Stimulated activated CD4-positive, alpha-beta T cell treated with anti-CD3 and anti-CD28 coated beads, Interleukin-12 subunit alpha, Interleukin-12 subunit beta, amount 100 ng/mL, for 48 hours (primary cell): Measurements from ENCODE around the gene ORAI1.
"Not testable (repeated sequence)": the region's sequence is repeated elsewhere in the genome, so short reads cannot be mapped to it uniquely, and the experiment has no call there.

Experiments
- DNase-seq, 3 donors: peaks; one replicate each; pipeline ENCODE4 v3.0.0-alpha.2; 2020; ENCODE audit warnings: low read depth in 2 of 3, low spot score in 1 of 3

ORAI1 gene

DNA sequence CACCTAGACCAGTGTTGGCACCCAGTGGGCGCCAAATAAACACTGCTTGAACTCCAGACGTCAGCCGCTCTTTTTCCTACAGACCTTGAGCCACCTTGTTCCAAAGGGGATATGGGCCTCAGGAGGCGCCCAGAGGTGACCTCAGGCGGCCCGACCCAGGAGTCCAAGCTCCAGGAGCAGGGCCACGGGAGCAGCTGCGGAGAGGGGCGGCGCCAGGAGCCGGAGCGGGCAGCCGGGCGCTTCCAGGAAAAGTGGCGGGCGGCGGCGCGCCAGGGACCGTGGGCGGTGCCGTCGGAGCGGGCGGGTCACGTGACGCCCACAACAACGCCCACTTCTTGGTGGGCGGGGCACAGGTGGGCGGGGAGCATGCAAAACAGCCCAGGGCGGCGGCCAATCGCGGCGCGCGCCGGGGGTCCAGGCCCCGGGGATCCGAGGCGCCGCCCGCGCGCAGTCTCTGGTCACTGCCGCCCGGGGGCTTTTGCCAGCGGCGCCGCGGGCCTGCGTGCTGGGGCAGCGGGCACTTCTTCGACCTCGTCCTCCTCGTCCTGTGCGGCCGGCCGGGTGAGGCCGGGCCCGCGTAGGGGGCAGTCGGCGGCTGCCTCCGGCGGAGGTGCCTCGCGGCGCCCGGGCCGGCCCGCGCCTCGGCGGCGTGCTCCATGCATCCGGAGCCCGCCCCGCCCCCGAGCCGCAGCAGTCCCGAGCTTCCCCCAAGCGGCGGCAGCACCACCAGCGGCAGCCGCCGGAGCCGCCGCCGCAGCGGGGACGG, at the start of gene ORAI1:
ORAI1 (plus strand) TSS at position 444 of the 766 bp plus-strand sequence.
- peak; percentile 87 to 96 (median 91) for DNase-seq

DNA sequence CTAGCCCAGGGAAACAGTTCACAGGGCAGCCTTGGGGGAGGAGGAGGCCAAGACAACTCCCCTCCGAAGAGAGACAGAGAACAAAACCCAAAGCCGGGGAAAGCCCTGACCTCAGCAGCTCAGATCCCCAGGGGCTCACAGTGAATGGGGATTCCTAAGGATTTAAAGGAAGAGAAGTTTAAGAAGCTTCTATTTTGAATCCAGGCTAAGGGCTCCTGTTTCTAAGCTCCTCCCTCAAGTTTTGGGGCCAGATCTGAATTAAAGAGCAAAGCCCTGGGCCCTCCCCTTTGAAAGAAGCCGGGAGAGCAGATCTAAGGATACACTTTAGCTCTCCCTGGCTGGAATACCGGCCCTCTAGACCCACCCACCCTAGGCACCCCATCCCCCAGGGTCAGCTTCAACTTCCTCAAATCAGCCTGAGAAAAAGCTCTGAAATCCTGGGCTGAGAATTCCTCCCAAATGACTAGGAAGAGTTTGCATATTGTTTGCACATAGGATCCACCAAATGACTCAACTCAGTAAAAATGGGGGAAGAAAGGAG, 49.4 kb upstream of the ORAI1 start:
- DNase-seq = no peak

DNA sequence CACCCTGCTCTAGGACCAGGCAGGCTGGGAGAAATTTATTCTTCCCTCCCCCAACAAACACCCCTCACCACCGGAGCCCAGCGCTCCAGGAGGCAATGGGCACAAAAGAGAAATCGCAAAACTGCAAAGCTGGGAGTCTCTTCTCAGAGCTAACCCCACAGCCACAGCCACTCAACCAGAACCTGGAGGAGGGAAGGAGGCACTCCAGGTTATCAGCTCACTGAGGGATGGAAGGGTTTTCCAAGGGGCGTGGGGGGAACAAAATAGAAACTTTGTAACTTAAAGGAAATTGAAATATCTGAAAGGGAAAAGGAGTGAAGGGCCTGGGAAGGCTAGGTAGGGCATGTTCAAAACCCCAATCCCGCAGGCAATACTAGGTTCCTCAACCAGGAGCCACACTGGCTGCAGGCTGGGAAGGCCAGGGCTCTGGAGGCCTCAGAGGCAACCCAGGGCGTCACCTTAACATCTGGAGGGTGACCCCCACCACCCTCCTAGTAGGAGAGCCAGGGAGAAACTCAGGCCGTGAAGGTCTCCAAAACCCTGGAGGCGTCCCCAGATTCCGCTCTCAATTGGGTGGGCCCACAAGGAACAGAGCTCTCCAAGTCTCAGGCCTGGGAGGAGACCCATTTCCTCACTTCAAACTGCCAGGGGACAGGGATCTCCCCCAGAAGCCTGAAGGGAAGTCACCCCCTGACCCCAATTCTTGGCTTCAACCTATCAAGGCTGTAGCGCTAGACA, 48.7 kb upstream of the ORAI1 start:
- DNase-seq = no peak

DNA sequence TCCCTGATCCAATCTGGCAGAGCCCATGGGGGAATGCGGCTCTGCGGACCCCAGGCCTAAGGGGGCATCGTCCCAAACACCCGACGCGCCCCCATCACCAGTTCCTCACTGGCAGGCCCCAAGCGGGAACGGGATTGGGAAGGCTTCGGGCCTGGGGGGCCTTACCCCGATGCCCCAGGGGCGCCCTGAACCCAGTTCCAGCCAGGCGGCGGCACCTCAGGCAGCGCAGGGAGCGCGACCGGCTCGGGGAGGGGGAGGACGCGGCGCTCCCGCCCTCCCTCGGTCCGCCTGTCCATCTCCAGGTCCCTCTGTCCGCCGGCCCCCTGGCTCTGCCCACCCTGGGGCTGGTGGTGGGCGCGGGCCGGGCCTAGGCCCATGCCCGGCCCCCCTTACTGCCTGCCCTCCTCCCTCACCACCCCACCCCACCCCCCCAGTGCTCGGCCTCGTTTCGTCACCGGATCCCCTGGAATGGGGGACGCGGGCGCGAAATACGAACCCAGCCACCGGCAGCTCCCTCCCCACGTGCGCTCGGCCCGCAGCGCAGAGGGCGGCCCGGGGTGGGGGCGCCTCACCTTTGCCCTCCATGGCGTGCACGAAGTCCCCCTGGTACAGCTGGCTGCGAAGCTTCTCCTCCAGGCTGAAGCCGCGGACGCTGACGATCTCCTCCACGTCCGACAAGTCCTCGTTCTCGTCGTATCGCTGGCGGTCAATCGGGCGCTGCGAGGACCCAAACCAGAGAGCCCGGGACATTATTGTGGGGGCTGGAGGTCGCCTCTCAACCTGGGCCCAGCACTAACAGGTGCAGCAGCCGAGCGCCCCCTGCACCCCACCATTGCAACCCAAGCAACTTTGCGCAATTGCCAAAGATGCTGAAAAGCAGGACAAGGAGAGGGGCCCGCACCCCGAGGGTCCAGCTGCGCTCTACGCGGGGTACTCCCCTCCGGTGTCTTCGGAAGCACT, 47.8 kb upstream of the ORAI1 start:
- DNase-seq = no peak

DNA sequence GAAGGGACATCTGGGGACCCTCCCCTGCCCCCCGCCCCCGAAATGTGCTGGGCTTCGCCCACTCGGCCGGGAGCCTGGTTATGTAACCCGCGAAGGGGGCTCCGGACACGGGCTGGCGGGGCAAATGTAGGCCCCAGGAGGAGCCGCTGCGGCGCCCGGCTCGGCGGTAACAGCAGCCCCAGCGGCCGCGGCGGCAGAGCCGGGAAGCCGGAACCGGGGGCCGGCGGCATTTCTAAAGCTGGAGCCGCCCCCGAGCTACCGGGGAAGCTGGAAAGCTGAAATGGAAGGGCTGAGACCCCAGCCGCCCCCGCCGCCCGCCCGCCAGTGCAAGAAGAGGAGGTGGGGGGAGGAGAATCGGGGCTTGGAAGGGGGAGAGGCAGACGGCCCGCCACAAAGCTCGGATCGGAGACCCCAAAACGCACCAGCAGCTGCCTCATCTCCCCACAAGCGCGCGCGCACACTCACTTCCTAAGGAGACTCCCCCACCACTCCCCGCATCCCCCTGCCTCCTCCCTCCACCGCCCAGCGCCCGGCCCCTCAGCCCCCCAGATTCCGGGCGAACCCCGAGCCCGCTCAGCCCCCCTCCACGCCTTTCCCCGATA, 47.0 kb upstream of the ORAI1 start:
- peak in 1 of 3 donors; percentile 15 for DNase-seq

DNA sequence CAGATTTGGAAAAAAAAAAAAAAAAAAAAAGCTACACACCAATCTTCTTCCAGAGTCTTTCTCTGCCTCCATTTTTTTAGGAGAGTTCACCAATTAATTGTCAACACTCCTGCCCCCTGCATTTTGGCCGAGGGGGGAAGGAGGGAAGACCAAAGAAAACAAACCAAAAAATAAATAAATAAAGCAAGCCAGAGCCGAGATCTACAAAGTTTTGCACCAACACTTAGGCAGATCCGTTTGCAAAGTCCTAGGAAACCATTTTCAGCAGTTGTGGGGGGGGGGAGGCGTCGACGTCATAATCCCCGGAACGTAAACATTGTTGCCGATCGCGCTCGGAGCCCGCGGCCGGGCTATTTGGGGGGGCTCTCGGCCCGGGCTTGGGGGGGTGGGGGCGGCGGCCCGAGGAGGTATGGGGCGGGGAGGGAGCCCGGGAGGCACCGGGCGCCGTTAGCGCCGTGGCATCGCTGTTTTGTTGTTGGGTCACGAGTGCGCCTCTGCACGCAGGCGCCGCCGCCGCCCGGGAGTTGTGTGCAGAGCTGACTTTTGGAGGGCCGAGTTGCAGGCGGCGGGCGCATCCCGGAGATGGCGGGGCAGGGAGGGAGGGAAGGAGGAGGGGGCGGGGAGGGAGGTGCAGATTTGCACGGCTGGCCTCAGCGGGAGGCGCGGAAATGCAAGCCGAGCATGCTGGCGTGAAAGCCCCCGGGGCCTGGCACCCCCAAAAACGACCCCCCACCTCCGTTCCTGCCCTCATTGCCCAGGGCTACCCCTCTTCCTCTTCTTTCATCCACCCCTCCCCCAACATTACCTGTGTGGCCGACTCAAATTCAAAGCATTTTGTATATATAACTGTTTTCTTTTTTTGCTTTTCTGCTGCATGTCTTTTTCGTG, 46.1 kb upstream of the ORAI1 start:
- DNase-seq = peak; percentile 48 to 61 (median 56)

DNA sequence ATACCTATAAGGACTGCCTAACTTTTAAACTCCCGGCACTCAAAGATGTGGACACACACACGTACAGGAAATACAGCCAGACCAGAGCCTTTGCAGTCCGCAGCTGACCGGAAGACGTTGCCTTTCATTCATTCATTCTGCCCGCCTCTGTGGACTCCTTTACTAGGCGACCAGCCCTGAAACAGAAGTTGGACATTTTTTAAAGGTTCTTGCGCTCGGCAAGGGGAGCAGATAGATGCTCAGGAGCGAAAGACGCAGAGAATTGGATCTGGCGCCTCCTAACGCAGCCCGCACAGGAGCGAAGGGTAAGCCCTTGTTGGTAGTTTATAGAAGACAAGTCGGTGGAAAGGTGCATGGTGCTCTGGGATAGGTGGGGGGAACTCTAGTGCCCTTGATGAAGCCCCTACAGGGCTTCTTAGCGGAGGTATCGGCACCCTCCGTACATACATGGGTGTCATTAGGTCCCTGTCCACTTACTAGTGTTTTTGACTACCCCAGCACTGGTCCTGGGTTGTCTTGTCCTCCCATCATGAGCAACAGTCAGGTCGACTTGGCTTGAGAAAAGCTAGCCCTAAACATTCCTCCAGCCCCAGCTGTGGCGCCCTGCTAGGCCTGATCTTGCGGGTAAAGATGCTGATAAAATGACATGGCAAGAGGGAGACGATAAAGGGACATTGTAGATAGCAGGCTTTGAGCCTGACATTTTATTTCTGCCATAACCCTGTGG, 45.2 kb upstream of the ORAI1 start, which contains the start of gene KDM2B:
KDM2B (minus strand) TSS at position 65 of the 727 bp plus-strand sequence. CDS start 112 bp downstream, outside the sequence.
- no peak for DNase-seq

DNA sequence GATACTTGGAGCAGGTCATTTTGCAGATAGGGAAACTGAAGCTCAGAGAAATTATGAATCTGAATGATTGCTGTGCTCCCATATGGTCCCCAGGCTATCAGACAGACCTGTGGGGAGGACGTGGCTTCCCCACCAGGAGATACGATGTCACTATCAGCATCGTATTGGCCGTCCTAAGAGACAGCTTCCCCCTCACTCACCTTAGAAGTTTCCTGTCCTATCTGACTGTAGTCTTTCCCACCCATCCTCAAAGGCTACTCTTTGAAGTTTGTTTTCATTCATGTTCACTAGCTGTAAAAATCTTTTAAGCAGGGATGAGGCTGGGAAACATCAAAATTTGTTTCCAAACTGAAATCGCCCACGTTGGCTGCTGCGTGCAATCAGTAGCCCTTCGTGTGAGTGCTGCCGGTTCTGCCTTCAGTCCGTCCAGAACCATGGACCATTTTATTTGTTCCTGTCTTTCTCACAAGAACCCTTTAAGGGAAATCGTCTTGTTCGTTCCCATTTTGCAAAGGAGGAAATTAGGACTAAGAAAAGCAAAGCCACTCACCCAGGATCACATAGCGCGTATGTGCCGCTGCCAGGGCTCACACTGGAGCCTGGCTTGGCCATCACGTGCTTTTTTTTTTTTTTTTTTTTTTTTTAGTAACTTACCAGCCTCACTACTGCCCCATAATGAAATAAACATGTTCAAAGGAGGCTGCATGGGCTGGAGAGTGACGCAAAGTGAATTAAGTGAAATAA, 44.5 kb upstream of the ORAI1 start:
- DNase-seq = no peak

DNA sequence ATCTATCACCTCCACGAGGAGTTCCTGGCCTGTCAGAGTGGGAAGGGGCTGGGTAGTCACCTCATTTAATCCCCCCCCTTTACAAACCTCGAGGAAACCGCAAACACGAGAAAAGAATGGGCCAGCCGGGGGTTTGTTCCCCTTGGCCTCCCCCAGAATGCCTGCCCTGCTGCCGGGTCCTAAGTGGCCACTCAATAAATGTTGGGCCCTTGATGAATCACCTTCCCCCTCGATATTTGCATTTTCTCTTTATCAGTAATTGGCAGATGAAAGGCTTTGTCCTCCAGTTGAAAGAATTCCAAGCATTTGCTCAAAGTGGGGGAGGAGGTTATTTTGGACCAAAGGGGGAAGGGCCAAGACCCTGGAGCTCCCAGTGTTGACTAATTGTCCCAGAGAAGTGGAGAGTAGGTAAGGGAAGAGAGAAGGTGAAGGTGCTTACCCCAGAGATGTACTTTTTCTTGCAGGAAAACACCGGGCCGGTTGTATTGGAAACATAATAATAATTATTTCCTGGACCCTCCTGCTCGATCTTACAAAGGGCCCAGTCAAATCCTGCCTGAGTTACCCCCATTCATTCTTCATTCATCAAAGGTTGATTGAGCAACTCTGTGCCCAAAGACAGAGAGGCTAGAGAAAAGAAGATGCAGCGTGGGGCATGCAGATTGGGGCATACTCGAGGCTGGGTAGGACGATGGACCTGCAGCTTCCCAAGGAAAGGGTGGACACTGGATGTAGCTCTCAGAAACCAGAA, 43.6 kb upstream of the ORAI1 start:
- no peak for DNase-seq

DNA sequence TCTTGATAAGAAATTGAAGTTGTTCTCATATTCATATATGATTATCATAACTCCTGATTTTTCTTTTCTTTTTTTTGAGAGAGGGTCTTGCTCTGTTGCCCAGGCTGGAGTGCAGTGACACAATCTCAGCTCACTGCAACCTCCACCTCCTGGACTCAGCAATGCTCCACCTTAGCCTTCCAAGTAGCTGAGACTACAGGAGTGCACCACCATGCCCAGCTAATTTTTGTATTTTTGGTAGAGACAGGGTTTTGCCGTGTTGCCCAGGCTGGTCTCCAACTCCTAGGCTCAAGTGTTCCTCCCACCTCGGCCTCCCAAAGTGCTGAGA, 43.0 kb upstream of the ORAI1 start:
- not testable (repeated sequence) for DNase-seq

DNA sequence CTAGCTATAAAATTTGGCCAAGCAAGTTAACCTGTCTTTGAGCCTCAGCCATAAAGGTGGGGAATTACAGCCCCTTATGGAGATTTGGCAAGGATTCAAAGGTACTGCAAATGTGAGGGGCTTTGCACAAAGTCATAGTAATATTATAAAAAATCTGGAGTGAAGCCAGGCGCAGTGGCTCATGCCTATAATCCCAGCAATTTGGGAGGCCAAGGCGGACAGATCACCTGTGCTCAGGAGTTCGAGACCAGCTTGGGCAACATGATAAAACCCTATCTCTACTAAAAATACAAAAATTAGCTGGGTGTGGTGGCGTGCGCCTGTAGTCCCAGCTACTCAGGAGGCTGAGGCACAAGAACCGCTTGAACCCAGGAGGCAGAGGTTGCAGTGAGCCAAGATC, 41.4 kb upstream of the ORAI1 start:
- not testable (repeated sequence) for DNase-seq

DNA sequence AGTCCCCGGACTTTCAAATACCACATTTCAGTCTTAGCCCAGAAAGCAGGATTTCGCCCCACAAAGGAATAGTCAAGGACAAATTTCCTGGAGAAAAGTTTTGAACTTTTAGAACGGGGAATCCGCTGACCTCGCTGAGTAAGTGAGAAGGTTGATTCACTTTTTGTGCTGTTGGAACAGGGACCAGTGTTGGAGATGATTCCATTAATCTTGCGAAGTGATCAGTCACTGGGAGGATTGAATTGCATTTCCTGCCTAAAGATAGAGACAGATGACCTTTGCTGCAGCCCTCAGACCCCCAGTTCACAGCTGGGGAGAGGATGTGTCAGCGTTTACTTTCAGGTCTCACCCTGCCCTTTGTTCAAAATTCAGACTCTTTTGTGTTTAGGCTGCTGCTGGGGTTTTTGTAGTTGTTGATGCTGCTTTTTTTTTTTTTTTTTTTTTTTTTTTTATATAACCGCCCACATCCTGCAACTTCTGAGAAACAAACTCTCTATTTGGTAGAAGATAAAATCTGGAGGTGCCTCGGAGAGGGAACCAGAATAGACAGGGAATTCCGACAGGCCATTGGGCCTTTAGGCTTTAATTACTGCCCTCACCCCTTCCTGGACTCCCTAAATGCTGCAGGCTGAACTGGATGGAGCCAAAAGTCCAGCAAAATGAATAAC, 35.7 kb upstream of the ORAI1 start:
- DNase-seq = peak; percentile 34 to 62 (median 61)

DNA sequence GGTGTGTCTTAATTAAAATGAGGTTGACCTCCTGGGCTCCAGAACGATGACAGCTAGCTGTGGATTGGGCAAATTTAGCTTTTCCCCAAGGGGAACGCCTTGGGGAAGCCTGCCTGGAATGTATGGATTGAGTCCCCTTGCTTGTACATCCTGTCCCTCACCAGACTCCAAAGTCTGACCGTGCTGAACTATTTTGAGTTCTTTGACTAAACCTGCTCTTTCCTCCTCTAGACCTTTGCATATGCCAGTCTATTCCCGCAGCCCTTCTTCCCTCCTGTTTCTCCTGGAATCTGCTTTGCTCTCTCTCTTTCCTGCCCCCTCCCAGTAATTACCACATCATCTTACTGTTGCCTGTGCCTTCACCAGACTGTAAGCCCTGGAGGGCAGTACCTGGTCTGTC, 34.0 kb upstream of the ORAI1 start:
- no peak for DNase-seq

DNA sequence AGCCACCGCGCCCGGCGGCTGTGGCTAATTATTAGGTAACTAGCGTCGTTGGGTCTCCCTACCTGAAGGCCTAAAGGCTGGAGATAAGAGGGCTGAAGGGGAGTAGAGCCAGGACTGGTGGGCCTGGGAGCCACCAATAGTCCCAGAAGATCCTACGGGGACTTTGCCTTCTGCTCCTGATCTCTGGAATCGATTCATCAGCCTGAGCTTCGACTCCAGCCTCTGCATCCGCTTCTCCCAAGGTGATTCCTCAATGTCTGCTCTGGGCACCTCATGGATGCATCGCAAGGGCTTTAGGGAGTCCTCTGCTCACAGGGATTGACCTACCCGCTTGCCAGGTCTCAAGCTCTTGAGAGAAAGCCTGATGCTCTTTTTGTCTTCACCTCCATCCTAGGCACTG, 30.8 kb upstream of the ORAI1 start:
- no peak for DNase-seq

DNA sequence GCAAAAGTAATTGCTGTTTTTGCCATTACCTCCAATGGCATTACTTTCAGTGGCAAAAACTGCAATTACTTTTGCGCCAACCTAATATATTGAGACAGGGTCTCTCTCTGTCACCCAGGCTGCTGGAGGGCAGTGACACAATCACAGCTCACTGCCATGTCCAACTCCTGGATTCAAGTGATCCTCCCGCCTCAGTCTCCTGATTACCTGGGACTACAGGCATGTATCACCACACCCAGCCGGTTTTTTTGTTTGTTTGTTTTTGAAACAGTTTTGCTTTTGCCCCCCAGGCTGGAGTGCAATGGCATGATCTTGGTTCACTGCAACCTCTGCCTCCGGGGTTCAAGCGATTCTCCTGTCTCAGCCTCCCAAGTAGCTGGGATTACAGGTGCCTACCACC, 29.8 kb upstream of the ORAI1 start:
- DNase-seq = no peak

DNA sequence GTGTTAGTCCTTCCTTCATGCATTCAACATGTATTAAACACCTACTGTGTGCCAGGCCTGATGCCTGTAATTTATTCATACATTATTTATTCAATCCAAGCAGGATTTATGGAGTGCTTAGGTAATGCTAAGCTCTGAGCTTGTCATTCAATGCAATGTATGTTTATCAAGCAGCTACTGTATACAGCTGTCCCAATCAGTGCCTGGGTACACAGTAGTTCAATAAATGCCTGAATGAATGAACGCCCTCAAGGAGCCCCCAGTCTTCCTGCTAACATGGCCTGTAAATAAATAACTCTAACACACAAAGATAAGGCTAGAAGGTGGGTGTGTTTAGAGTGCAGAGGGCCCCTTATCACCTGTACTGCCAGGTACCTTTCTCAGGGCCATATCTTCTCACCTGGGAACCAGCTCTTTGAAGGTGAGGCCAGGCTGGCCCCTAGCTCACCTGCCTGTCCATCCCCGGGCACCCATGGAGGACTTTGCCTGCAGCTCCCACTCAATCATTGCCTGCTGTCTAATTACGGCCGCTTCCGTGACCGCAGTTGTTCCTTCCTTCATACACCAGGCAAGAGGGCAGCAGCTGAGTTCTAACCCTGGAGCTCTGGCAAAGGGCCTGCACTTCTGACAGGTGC, 25.5 kb upstream of the ORAI1 start:
- DNase-seq = no peak

DNA sequence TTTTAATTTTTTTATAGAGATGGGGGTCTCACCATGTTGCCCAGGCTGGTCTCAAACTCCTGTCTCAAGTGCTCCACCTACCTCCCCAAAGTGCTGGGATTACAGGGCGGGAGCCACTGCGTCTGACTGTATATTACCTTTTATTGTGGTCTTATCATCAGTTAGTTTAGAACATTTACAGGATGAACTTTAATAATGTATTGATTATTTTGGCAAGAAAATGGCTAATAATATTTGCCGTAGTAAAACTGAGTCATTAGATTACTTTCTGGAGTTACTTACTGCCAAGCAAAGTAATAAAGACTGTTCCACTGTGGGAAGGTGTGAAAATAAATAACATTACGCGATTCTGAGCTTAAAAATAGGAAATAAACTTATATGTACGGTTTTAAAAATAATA, 23.6 kb upstream of the ORAI1 start:
- no peak for DNase-seq
